Smooth muscle cell (in vitro differentiated cells): ENCODE measurements around the gene ACP7. TPM values are rescaled to one million over a fixed set of nuclear protein-coding genes. Genes with fewer than 3 reads are reported as not detected.
"Not testable (repeated sequence)": the region's sequence is repeated elsewhere in the genome, so short reads cannot be mapped to it uniquely, and the experiment has no call there.

Source experiments
- DNase-seq: peaks from one replicate; lab custom pipeline; 2025; ENCODE audit not compliant: unreplicated experiment; lab: John Stamatoyannopoulos, UW
- H2AFZ ChIP-seq: fragments of 200-600 bp; sonication (generic); 2 replicates; pipeline ENCODE4 v1.6.0; 2016; ENCODE audit warnings: antibody characterized with exemption, low read depth, mild to moderate bottlenecking
- H3F3A ChIP-seq: fragments of 200-600 bp; sonication (generic); 2 replicates; pipeline ENCODE4 v1.6.0; 2017; ENCODE audit warnings: antibody characterized with exemption, low read depth
- H3K27ac ChIP-seq: fragments of 200-600 bp; sonication (generic); 2 replicates; pipeline ENCODE4 v1.5.1; 2016; ENCODE audit warnings: low read depth, mild to moderate bottlenecking
- H3K27me3 ChIP-seq: fragments of 200-600 bp; sonication (generic); 2 replicates; pipeline ENCODE4 v1.6.1; 2016; ENCODE audit warnings: low read depth, mild to moderate bottlenecking
- H3K36me3 ChIP-seq: fragments of 200-600 bp; sonication (generic); 2 replicates; pipeline ENCODE4 v1.5.1; 2016; ENCODE audit warnings: low read depth
- H3K4me1 ChIP-seq: fragments of 200-600 bp; sonication (generic); 2 replicates; pipeline ENCODE4 v1.5.1; 2016; ENCODE audit warnings: low read depth
- H3K4me2 ChIP-seq: fragments of 200-600 bp; sonication (generic); 2 replicates; pipeline ENCODE4 v1.6.0; 2016; ENCODE audit warnings: mild to moderate bottlenecking
- H3K4me3 ChIP-seq: fragments of 200-600 bp; sonication (generic); 2 replicates; pipeline ENCODE4 v1.5.1; 2016; ENCODE audit warnings: mild to moderate bottlenecking
- H3K79me2 ChIP-seq: fragments of 200-600 bp; sonication (generic); 2 replicates; pipeline ENCODE4 v1.6.0; 2016; ENCODE audit warnings: low read depth, mild to moderate bottlenecking
- H3K9ac ChIP-seq: fragments of 200-600 bp; sonication (generic); 2 replicates; pipeline ENCODE4 v1.6.0; 2016; ENCODE audit warnings: low read depth
- H3K9me3 ChIP-seq: fragments of 200-600 bp; sonication (generic); replicated peaks from 2 replicates; pipeline ENCODE4 v1.5.1; 2016; ENCODE audit warnings: low read depth
- H4K20me1 ChIP-seq: fragments of 200-600 bp; sonication (generic); 2 replicates; pipeline ENCODE4 v1.6.0; 2016; ENCODE audit warnings: low read depth
- CTCF ChIP-seq: fragments of 200-600 bp; sonication (generic); IDR thresholded peaks from 2 replicates; pipeline ENCODE4 v1.5.1; 2017; ENCODE audit warnings: borderline replicate concordance, mild to moderate bottlenecking, antibody characterized with exemption; ENCODE audit not compliant: insufficient read depth, poor library complexity, severe bottlenecking
- WGBS: methylation state at CpG from one replicate; pipeline ENCODE4 v1.1.7; 2016; ENCODE audit warnings: low lambda C conversion rate; 5-methylcytosine and 5-hydroxymethylcytosine counted together
- polyA plus RNA-seq: library from polyadenylated mRNA; unstranded; fragments of >200 nt; fragmentation: Nextera tagmentation; extraction: Ambion mirVana; gene quantifications from 2 replicates; pipeline ENCODE4 v1.2.1, GENCODE V29; 2016
- total RNA-seq: library from RNA; depleted of rRNA; stranded (reverse); fragments of >200 nt; gene quantifications from 2 replicates; pipeline ENCODE4 v1.2.3, GENCODE V29; 2014

Gene ACP7
- total and polyA plus RNA-seq, 2 experiments from 2014 or later = 2.2 TPM; not detected in 1

DNA sequence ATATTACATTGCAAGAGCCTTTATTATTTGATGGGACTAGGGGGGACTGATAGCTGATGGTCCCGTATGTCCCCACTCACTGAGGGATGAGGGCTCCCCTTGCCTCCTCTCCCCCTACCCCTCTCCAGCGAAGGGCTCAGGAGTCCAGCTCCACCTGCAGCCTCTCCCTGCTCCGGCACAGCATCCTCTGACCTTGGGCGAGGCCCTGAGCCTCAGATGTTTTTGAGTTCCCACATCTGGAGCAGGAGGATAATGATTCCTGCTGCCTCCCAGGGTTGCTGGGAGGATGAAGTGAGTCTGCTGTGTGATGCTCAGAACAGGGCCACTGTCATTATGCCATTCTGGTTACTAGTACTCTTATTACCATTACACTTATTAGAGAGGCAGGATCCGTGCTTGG, 56.4 kb downstream of the ACP7 start:
- H3K4me2 ChIP-seq = no peak overlapping the region
- peaks cover 70% of the 10 kb centered on the region for H3K79me2 ChIP-seq
- peaks cover 35% of the 10 kb centered on the region for H3K4me1 ChIP-seq
- no peaks in the 10 kb centered on the region for H3K36me3 ChIP-seq
- H3F3A ChIP-seq = peaks cover 6% of the 10 kb centered on the region
- H3K9me3 ChIP-seq = no peaks in the 10 kb centered on the region
- H3K27ac ChIP-seq = peak overlapping the region; percentile 49
- no peak overlapping the region for H3K9ac ChIP-seq
- H3K27me3 ChIP-seq = no peaks in the 10 kb centered on the region
- H3K4me3 ChIP-seq = no peak overlapping the region
- TF ChIP-seq CTCF = no peak
- peaks cover 100% of the 10 kb centered on the region for H4K20me1 ChIP-seq
- no peak for DNase-seq
- no peak overlapping the region for H2AFZ ChIP-seq
- WGBS = 72% methylated on average over 5 of the region's 5 CpGs

- peaks cover 6% of the 10 kb centered on the region for H3F3A ChIP-seq
- H4K20me1 ChIP-seq = peaks cover 99% of the 10 kb centered on the region
- no peak overlapping the region for H3K4me2 ChIP-seq
- no peak for DNase-seq
- H3K27me3 ChIP-seq = no peaks in the 10 kb centered on the region
- no peak for TF ChIP-seq CTCF
- H3K79me2 ChIP-seq = peaks cover 68% of the 10 kb centered on the region
- H3K27ac ChIP-seq = no peak overlapping the region
- H3K4me3 ChIP-seq = no peak overlapping the region
- 81% methylated on average over 11 of the region's 11 CpGs for WGBS
- H3K9ac ChIP-seq = no peak overlapping the region
- no peaks in the 10 kb centered on the region for H3K36me3 ChIP-seq
- peaks cover 38% of the 10 kb centered on the region for H3K4me1 ChIP-seq
- H3K9me3 ChIP-seq = no peaks in the 10 kb centered on the region
- no peak overlapping the region for H2AFZ ChIP-seq
Measured at GRCh38 chr19:39141929-39142328, 57.8 kb downstream of the ACP7 start.

GRCh38 chr19:39142630-39143029, 58.5 kb downstream of the ACP7 start:
- peaks cover 38% of the 10 kb centered on the region for H3K4me1 ChIP-seq
- H3K27me3 ChIP-seq = no peaks in the 10 kb centered on the region
- no peak overlapping the region for H3K9ac ChIP-seq
- H4K20me1 ChIP-seq = peaks cover 99% of the 10 kb centered on the region
- H3F3A ChIP-seq = peaks cover 6% of the 10 kb centered on the region
- H3K36me3 ChIP-seq = no peaks in the 10 kb centered on the region
- H3K4me2 ChIP-seq = no peak overlapping the region
- no peak overlapping the region for H3K27ac ChIP-seq
- H3K9me3 ChIP-seq = no peaks in the 10 kb centered on the region
- H3K79me2 ChIP-seq = peaks cover 65% of the 10 kb centered on the region
- DNase-seq = no peak
- H3K4me3 ChIP-seq = no peak overlapping the region
- TF ChIP-seq CTCF = no peak
- H2AFZ ChIP-seq = no peak overlapping the region
- 94% methylated on average over 5 of the region's 5 CpGs for WGBS

DNA sequence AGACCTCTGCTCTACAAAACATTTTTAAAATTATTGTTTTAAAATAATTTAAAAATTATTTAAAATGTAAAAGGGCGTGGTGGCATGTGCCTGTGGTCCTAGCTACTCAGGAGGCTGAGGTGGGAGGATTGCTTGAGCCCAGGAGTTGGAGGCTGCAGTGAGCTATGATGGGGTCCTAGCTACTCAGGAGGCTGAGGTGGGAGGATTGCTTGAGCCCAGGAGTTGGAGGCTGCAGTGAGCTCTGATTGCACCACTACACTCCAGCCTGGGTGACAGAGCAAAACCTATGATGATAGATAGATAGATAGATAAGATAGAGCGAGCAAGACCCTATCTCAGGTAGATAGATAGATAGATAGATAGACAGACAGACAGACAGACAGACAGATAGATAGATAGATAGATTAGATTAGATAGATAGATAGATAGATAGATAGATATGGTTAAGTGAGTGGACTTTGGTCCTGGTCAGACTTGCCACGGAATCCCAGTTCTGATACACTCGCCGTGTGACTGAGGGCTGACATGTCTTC, 59.7 kb downstream of the ACP7 start:
- Histone ChIP-seq H3K79me2 (peaks cover 64% of the 10 kb centered on the region), H4K20me1 (peaks cover 97% of the 10 kb centered on the region), H3K4me1 (peaks cover 31% of the 10 kb centered on the region)
- not testable (repeated sequence) for DNase-seq, H3K27ac ChIP-seq, H3K9me3 ChIP-seq, H2AFZ ChIP-seq, H3F3A ChIP-seq, H3K27me3 ChIP-seq, H3K4me3 ChIP-seq, H3K4me2 ChIP-seq, H3K9ac ChIP-seq, H3K36me3 ChIP-seq
- WGBS = 78% methylated on average over 5 of the region's 5 CpGs
